T-helper 1 cell (primary cell): ENCODE results near the gene AHDC1.
A peak's percentile ranks its signal among the peaks of the same experiment; 100 is the strongest.

Experiments
- DNase-seq, 5 donors: peaks; one replicate each; pipeline ENCODE4 v3.0.0-alpha.2; 2012 to 2020

Gene AHDC1

DNA sequence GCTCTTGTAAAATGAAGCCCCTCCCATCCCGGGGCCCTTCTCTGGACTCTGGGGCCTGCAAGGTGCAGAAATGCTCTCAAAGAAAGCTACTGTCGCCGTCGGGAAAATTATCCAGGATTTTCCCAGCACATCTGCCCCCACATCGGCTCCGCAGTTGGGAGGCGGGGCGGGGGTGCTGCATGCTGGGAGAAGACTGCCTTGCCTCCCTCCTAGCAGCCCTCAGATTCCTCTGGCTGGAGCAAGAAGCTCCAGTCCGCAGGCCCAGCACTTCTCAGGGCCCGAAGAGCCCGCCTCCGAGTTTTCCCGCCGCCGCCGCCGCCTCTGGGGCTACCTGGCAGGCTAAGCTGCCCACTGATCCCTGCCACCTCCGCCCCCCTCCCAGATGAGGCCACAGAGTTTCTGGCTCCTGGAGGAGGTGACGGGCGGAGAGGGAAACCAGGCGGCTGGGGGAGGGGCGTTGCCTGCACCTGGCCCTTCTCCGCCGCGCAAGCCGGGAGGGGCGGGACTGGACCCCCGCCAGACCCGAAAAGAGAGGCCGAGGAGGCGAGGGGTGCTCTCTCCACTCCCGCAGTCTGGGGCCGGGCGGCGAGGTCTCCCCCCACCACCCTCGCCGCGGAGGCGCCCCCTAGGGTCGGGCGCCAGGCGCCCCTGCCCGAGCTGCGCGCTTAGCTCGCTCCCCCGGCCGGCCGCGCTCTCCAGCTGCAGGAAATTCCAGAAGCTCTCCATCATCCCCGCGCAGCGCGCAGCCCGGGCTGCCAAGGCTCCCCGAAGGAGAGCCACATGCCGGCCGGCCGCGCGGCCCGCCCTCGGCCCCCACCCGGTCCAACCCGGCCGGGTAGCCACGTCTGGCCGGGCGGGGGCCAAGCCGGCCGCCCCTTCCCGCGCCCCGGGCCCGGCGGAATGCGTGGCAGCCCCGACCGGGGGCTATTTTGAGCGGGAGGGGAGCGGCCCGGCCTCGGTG is 28.8 kb downstream of the AHDC1 start:
- no peak for DNase-seq

DNA sequence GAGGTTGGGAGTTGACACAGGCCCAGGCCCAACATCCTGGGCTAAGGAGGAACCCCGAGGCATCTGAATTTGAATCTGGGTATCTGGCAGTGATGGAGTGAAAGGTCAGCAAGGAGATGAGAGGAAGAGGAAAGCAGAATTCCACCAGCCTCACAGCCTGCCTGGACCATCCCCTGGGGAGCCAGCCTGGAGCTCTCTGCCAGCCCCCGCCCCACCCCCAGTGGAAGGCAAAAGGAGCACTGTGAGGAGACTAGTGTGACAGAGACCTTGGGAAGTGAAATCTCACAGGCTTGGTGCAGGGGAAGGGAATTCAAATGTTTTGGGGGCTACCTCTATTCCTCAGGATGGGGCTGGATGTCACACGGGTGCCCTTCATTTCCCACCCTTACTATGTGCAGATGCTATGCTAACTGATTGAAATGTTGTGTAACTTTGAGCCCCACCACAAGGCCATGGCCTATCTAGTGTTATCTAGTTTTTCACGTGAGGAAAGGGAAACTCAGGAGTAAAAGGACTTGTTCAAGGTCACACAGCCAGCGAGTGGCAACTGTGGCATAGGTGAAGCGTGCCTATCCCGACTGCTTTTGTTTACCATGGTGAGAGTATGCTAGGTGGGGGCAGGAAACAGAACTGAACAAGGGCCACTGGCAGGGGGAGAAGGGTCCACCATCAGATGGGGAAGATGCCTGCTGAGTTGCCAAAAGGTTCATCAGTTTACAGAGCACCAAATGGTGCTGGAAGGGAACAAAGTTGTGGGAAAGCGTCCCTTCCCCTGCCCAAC is 29.8 kb downstream of the AHDC1 start:
- DNase-seq = no peak

DNA sequence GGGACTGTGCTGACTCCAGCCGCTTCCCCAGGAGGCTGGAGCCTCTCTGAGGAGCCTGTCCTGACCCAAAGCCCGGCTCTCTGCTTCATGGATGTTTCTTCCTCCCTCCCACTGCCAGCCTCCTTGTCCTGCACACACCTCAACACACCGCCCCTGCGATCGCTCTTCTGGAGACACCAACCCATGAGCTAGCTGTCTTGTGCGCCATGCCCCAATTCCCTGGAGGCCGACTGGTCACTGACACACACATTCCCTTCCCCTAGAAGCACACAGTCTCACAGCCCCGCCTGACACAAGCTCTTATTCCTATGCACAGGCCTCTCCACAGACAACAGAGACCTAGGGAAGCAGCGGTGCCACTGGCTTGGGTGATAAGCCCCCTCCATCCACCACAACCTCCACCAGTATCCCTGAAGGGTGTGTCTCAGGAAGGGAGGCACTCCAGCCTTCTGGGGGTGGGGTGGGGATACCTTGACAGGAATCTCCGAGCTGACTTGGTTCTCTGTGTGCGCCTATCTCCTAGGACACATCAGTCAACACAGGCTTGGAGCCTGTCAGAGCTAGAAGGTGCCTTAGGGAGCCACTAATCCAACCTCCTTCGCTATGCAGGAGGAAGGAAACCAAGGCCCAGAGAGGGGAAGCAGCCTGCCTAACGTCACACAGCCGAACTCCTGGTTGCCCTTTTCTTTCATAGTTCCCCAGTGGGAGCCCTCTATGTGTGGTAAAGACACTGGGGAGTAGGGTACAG is 31.1 kb downstream of the AHDC1 start:
- DNase-seq = no peak

DNA sequence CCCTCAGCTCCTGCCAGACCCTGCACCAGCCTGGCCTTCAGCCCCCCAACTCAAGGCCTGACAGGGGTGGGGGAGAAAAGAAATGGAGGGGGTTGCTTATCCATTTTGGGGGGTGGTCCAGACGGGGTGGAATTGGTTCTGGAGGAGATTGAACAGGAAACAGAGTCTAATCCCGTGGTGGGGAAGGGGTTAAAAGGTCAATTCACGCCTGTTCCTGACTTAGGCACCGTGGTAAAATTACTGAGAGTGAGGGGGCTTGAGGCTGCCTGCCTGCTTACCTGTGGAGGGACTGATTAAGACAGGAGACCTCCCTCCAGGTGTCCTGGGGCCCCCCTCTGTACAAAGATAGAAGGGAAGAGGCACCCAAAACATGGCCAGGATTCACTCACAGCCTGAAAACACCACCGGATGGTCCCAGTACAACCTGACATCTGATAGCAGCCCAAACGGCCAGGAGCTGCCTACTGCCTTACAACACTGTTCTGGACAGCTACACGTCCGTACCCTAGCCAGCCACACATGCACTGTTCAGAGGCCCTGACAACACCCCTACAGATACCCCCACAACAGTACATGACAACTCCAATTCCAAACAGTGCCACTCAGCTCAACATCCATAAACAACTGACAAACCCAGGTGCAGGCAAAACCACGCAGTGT is 31.8 kb downstream of the AHDC1 start:
- no peak for DNase-seq

DNA sequence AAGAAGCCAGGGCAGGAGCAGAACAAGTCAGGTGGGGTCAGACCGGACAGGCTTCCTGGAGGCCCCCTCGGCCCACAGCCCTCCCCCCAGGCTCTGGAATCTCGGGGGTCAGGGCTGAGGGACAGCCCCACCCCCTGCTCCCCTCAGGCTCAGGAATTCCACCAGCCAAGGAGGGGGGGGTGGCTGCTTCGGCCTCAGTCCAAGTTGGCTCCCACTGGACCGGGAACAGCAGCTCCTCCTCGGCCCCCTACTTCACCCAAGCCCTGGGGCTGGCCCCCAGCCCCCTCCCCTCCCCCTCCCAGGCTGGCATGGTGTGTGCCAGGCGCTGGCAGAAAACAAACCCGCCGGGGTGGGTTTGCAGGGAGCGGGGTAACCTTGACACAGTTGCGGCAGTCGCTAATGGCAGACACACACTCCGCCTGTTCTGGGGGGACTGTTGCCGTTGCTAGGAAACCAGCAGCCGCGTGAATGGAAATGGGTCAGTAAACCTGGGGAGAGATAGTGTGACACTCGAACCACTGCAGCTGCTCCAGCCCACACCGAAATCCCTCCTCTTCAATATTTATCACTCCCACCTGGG is 32.4 kb downstream of the AHDC1 start:
- DNase-seq = no peak

DNA sequence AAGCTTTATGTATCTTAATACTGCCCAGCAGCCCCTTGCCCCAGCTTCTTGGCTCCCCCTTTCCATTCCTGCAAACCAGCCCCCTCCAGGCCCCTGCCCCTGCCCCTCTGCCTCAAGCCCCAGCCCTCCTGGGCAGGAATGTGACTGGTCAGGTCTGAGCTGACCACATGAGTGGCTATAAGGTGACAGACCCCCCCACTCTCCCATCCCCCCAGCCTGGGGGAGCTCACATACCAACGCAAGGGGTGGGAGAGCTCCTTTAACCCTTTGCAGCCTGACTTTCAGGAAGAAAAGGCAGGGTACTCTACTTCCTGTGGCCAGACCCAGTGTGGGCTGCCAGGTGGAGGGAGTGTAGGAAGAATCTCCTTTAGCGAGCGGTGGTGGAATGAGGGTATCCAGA is 33.2 kb downstream of the AHDC1 start:
- DNase-seq = no peak

DNA sequence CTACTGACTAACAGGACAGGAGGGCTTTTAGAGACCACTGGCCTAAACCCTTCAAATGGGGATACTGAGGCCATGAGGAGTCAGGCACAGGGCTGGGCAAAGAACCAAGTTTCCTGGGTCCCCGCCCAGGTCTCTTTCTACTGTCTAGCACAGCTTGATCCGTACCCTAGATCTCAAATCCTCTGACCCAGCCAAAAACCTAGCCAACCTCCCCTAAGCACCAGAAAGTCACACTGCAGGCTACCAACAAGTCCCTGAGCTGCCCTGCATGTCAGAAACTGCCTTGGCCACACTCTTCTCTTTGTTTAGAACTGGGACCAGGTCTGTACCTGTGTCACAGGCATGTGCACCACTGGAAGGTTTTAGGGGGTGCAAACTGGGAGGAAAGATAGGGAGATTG is 33.6 kb downstream of the AHDC1 start:
- no peak for DNase-seq

DNA sequence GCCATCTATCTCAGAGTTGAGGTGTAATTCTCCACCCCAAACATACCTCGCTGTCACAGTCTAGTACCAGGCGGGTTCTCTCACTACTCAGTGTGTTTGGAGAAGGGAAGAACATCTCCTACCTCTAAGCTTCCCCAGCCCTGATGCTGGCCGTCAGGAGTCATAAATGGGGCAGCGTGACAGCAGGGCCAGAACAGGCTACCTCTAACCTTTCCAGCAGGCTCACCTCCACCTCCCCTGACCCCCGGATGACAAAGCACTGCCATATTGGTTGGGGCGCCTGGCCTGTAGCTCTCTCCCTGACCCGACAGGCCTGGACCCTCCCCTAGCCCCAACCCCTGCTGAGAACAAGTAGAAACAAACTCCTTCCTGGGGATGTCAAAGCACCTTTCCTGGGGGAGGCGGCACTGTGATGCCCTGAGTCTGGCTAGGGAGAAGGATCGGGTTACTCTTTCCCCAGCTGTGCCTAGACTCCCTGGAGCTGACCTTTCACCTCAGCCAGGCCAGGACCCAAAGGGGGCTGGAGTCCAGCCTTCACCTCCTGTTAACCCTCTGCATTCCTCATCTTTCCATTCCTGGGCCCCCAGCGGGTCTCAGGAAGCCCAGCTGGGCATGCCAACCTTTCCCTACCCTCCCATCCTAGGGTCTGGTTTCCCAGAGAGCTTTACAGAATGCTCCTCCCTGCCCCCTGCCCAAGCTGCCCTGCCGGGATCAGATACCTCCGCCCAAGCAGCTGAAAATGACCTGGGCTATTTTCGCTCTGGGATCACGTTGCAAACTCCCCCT is 34.2 kb downstream of the AHDC1 start:
- no peak for DNase-seq

DNA sequence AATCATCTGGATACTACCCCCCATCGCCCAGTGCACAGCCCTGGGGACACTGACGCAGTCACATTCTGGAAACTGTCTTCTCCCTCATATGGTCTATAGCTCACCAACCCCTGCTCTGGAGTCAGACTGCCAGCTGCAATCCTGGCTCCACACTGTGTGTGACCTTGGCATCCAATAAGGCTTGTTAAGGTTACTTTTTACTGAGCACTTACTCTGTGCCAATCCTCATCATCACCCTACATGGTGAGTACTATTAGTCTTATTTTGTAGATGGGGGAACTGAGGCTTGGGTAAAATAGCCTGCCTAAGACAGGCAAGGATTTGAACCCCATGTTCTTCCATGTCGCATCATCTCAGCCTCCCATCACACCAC is 34.9 kb downstream of the AHDC1 start:
- no peak for DNase-seq

DNA sequence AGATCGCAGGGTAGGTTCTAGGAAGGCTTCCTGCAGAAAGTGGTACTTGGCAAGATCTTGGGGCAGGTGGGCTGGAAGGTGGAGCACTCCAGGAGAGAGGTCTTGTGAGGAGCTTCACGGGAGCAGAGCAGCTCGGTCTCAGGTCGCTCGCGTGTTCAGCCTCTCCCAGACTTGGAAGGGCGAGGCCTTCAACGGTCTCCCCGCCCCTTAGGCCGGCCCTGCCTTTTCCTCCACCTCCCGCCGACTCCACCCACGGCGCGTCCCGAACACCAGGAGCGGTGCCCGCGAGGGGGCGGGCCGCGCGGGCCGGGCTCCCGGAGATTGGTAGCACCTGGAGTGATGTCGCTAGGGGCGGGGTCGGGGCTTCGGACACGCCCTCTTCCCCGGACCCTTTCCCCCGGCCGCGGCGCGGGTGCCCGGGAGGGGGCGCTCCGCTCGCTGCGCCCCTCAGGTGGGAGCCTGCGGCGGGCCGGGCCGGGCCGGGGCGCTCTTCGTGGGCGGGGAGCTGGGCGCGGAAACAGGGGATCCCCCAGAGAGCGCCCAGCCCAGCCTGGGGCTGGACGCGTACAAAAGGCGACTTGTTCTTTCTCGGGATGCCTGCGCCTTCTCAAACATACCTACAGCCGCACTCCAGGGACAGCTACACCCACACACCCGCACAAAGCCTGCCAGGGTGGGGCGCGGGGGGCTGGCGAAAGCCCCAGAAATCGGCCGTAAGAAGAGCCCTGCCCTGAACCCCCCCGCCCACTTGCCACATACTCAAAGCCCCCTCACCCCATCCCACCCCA is 35.5 kb downstream of the AHDC1 start:
- peak; percentile 91 to 96 (median 93) for DNase-seq

DNA sequence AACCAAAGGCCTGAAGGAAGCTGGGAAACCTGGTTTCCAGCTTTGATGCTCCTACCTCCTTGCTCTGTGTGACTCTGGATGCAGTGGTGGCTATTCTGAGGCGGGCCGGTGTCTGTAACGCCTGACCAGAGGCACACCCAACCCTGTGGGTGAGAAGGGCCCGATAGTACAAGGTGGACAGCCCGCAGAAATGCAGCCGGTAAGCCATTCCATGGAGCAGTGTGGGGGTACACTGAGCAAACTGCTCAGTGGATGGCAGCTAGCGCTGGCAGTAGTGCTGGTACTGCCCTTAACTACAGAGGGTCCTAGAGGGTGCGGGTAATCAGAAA is 36.0 kb downstream of the AHDC1 start:
- no peak for DNase-seq

DNA sequence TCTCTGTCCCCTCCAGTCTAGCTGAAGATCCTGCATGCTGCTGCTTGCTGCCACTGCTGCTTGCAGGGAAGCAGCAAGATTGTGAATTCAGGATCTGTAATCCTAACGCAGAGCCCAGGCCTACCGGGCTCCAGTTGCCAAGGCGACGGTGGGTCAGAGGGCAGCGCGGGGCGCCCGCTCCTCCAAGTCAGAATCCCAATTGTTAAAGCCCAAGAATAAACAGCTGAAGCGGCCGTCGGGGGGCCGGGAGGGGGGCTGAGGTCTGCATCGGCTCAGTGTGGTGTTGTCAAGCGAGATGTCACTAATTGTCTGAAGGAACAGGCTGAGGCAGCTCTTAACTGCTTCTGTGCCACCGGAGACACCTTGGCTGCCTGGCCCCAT is 36.8 kb downstream of the AHDC1 start:
- DNase-seq = no peak

DNA sequence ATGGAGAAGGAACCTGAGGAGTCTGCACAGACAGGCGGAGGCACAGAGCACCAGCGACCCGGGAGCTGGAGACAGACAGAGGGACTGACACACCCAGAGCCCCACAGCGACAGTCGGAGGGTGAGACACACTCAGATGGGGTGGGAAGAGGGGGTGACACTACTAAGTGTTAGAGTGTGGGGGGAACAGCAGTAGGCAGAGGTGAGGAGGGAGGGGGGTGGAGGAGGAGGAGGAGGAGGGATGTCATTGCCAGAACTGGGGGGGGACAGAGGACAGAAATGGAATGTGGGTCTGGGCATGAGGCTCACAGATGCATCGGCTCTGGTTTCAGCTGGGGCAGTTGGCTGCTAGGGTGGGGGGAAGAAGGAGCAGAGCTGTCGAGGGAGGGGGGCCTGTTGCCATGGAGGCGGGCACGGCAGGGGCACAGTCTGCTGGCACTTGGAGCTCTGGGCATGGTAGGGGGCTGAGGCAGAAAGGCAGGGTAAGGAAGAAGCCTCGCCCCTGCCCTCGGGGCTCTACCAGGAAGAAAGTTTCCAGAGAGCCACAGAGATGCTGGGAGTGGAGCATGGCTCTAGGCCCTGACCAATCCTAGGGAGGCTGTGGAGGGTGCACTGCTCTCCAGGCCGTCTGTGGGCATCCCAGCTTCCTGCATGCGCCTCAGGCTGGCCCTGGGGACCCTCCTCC is 37.3 kb downstream of the AHDC1 start:
- no peak for DNase-seq

DNA sequence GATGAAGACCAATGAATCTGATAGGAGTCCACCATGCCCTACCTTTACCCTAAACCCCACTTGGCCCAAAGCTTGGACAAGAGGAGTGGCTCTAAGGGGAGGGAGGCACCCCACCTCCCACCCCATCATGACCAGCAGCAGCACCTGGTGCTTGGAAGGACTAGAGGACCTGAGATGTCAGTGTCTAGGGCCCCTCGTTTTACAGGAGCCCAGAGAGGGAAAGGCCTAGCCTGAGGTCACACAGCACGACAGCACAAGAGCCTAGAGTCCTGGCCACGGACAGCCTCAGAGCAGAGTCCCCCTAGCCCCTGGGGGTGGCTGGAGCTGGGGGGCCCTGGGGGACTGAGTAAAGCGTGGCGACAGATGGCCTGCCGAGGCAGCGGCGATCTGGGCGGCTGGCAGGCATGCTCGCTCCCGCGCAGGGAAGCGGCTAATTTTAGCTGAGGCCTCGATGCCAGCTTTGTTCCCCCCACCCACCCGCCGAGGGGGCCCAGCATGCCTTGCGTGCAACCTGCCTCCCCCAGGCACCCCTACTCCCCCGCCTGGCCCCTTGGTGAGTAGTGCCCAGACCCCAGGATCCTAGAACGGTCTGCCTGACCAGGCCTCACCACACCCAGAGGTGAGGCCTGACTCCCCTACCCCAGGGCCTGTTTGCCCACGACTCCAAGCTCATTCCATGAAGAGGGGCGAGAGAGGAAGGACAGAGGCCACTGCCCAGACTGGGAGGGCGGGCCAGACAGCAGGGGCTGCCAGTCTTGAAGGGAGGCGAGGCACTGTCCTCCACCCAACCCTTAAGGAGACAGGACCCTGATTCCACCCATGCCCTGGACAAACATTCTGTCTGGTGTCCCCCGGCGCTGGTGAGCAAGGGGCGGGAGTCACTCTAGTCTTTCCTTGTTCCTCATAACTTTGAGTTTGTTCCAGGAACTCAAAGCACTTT is 39.0 kb downstream of the AHDC1 start:
- no peak for DNase-seq

DNA sequence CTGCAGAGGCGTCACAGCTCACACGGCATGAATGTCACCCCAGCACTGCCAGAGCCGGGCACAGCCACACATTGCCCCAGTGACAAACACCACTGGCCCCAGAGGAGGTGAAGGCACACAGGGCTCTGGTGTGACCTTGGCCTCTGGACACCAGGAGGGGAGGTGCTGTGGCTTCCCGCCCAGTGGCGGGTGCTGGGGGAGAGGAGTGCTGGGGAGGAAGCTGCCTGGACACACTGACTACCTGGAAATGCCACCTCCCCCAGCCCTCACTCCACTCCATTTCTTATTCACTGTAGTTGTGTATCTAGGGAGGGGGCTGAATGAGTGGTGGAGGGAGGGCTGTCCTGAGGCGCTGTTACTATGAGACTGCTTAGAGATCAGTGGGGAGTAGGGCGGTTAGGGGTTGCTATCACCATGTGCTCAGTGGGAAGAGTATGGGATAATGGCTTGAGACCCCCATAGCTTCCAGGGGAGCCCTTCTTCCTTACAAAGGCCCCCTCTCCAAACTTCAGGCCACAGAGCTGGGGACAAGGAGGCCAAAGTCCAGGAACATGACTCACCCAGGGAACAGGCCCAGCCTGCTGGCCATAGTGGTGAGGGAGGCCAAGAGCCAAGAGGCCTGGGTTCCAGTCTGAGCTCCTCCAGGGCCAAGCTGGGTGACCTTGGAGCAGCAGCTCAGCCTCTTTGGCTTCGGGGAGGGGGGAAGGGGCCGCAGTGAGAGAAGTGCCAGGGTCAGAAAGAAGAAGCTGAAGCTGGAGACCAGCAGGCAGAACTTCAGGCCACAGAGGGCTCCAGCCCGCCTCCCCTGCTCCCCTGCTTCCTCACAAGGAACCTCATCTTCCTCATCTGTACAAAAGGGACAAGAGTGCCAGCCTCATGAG is 40.1 kb downstream of the AHDC1 start:
- no peak for DNase-seq

DNA sequence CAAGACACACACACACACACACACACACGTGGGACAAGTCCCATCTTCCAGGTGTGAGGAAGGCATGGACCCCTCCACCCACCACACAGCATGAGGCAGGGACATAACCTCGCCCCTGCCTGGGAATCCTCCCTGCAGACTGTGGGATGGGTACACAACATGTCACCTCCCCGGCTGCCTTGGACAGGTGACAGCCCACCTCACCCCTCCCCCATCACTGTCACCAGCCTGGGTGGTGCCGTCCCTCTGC is 40.7 kb downstream of the AHDC1 start:
- DNase-seq = no peak

DNA sequence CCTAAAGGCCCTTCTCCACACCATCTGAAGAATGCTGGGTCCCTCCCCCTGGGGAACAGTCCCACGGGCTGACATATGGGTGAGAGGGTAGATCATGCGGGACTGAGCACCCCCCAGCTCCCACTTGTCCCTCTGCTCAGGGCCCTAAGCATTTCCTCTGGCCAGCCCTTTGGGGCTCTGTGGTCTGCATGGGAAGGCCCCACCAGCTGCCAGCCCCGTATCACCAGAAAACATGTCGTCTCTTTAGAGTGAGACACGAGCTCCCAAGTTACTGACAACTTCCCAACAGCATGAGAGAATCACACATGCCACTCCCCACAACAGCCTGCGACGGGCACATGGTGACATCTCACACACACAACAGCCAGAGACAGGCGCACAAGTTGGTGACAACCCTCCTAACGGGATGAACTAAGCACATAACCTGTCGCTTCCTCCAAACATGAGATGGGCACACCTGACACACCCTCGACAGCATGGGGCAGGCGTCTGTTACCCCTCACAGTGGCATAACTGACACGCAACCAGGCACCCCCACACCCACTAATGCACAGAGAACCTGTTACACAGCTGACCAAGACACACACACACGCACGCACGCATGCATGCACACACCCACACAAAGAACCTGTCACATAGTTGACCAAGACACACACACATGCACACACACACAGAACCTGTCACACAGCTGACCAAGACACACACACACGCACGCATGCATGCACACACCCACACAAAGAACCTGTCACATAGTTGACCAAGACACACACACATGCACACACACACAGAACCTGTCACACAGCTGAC is 41.2 kb downstream of the AHDC1 start:
- DNase-seq = no peak
